GF-D8 (cell line): ENCODE results near the gene DGKD.

Experiments used
- DNase-seq: peaks from one replicate; lab custom pipeline; 2025; lab: John Stamatoyannopoulos, UW

The DGKD gene

DNA sequence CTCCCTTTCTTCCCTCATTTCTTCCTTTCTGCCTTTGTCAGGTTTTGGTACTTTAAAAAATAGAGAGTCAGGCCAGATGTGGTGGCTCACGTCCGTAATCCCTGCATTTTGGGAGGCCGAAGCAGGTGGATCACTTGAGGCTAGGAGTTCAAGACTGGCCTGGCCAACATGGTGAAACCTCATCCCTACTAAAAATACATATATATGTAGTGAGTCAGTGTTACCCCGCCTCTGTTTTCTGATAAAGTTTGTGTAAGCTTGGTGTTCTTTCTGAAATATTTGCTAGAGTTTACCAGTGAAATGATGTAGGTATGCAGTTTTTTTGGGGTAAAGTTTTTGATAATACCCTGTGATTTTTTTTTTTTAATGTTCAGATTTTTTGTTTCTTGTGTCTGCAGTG, 58.8 kb downstream of the DGKD start:
- DNase-seq: no peak

DNA sequence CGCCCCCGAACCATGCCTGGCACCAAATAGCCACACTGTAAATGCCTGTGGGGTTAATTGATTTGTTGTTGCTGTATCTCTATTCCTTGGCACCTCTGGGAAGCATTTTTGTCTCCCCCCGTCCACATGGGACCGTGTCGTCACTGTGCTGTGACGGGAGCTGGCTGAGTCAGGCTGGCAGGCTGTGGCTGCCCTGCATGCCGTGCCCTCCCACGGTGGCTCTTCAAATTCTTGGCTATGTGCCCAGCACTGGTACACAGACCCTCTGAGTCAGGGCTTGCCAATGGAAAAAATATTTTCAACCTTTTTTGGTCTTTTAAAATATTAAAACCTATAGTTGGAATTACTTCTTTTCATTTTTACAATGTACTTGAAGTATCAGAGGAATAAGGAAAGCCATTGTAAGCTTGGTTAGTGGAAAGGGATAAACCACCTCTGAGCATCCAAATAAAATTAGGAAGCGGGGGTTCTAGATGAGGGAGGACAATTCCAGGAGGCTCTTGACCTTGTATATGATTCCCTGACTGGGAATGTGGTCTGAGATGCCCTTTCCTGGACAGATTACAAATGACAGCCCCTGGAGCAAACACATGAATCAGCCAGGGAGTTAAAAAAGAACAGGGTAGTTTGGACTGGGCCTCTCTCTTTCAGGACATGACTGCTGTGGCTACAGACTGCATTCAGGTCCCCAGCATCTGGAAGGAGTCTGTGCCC, 59.4 kb downstream of the DGKD start:
- DNase-seq: no peak

DNA sequence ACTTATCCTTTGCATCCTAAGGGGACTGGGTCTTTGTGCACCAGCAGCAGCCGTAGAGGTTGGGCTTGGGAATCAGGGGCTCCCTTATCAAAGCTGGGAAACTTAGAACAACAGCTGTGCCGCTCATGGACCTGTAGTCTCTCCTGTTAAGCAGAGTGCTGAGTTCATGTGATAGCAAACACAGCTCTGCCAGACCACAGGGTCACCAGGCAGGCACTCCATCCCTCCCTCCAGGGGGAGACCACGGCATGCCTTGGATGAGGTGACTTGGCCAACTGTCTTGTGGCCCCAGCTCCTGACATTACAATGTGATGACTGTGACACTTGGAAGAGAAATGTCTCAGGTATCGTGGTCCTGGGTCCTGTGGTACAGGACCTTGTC, 60.0 kb downstream of the DGKD start:
- DNase-seq: no peak

DNA sequence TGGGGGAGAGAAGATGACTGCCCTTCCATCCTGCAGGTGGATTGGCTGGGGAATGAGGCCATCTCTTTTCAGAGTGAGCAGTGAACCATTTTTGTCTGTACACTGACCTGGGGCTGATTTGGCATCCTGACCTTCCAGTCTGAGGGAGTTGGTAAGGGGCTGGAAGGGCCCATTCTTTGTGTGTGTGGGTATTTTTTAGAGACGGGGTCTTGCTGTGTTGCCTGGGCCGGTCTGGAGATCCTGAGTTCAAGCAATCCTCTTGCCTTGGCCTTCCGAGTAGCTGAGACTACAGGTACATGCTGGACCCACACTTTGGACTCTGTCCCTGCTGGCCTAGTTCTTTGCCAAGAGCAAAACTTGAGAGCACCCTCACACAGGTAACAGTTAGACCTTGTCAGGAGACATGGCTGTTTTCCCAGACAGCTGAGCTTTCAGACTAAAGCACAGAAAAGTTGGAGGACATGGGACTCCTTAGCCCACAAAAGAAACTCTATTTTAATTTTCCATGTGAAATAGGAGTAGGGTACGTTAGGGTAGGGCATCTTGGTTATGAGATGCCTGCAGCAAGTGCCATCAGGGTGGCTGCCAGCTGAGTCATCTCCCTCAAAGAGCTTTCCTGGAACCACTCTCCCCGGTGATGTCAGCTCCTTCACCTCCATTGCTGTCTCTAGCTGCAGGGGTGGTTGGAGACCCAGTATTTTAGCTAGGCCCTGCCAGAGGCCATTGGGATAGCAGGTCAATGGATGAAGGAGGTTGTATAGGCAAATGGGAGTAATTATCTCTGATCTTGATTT, 60.7 kb downstream of the DGKD start:
- no peak for DNase-seq

DNA sequence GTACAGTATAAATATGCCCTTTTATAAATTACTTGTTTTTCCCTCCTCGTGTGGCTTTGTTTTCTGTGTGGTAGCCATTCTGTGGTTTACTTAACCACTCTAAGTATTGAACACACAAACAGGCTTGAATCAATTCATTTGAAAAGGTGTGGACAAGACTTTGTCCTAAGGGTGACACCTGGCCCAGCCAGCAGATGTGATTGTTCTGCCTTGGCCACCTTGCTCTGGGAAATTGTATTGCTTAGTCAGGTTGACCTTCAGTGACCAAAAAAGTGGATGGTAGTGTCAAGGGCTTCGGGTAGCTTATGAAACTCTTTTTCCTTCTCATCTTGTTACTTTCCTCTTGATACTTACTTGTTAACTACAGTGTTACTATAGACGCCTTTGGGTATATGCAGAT, 61.9 kb downstream of the DGKD start:
- no peak for DNase-seq

DNA sequence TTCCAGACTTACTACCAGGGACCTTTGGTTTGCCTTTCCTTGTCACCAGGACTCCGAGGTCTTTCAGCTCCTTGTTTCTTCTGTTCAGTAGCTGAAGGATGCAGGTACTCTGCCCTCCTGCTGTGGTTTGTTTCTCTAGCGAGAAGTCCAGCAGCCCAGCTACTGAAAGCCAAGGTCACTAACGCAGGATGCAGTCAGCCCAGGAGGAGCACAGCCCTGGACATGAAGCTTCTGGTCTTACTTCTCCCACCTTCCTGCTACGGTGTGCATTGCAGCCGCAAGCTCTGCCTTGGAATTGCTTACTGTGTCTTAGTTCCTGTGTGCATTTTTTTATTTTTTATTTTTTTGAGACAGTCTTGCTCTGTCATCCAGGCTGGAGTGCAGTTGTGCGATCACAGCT, 62.4 kb downstream of the DGKD start:
- no peak for DNase-seq

DNA sequence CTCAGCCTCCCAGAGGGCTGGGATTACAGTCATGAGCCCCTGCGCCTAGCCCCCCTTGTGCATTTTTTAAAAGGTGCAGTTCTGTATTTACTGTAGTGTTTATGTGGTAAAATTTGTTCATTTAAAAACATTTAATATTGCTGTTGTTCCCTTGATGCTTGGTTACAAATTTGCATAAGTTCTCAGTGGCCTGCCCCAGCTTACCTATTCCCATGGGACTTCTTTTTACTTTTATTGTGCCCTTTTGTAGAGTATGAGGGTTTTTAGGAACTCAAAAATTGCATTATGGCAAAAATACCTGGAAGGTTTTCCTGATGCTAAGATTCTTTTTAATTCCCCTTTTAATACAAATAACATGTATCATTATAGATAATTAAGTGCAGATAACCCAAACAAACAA, 63.0 kb downstream of the DGKD start:
- no peak for DNase-seq

DNA sequence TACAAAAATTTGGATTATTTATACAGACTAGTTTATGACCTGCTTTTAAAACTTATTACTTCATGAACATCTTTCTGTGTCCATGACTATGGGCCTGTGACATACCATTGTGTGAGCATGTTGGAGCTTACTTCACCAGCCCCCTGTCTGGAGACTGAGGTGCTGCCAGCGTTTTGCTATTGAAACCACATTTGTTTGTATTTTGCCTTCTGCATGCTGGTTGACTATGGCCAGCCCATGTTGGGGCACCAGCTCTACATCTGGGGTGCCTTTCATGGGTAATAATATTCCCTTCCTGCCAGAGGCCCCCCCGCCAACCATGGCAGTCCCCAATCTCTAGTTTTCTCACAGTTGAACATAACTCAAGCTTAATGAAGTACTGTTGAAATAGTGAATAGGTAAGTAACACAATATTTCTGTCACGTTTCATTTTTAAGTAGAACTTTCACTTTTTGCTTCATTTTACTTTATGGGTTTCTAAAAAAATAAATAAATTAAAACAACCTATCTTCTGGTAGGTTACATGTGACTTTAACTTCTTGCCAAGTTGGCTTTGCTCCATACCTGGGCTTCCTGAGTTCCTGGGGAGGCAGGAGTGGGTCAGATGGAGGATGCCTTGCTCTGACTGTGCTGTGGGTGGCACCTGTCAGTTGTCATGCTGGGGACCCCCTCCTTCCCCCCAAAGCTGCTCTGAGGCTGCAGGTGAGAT, 63.9 kb downstream of the DGKD start:
- no peak for DNase-seq

DNA sequence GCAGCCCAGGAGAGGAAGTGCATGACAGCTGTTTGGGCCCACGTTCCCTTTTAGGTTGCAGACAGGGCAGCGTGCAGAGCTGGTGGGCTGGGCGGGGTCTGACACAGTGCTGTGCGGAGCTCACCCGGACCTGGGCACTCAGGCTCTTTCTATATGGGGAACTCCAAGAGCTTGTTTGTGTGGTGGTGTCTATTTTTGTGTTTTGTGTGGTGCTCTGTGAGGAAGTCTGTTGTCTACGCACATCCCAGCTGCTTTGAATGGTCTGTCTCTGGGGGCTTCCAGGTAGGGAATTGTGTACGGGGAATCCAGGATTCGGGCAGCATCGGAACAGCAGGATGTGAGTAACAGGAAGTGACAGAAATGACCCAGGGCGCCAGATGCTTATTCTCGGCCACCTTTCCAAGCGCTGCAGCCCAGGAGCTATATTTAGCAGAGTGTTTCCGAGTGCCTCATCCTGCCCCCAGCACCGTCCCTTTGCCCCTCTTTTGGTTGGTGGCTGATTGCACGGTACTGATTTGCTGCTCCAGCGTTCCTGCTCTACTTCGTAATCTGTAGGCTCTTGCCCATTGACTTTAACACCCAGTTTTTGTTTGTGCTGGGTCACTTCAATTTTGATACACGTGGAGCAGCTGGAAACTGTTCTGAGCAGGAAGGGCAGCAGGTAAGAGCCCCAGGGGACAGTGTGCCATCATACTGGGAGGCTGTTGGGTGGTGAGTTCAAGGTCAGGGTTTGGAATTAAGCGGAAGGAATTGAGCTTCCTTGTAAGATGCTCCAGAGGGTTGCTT, 64.7 kb downstream of the DGKD start:
- no peak for DNase-seq

DNA sequence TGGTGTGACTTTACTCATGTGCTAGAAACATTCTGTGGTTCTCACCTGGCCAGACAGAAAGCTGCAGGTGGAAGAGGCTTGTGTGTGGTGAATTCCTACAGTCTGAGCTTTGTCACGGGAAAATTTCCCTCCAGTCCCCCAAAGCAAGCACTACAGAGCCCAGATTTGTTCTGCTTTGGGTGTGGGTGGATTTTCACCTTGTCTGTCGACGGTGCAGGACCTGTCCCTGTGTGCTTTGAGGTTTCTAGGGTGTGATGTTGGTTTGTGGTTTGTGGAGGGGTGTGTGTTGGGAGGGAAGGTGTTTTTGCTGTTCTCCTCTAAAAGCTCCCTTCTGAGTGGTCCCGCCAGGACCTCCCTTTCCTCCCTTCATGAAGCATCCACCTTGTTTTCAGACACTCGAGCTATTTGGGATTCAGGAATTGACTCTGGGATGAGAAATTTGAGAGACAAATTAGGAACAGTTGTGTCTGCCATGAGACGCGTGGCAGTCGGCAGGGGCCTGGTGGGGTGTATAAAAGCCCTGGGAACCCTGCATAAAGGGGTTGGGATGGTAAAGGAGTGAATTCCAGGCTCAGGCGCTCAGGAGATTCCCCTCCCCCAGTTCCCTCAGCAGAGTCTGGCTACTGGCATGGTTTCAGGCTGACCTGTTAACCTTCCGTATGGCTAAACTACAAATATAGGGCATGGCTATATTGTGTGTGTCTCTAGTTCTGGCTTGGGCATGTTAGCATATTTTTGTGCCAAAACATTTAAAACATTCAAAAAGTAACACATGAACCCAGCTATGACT, 65.5 kb downstream of the DGKD start:
- no peak for DNase-seq

DNA sequence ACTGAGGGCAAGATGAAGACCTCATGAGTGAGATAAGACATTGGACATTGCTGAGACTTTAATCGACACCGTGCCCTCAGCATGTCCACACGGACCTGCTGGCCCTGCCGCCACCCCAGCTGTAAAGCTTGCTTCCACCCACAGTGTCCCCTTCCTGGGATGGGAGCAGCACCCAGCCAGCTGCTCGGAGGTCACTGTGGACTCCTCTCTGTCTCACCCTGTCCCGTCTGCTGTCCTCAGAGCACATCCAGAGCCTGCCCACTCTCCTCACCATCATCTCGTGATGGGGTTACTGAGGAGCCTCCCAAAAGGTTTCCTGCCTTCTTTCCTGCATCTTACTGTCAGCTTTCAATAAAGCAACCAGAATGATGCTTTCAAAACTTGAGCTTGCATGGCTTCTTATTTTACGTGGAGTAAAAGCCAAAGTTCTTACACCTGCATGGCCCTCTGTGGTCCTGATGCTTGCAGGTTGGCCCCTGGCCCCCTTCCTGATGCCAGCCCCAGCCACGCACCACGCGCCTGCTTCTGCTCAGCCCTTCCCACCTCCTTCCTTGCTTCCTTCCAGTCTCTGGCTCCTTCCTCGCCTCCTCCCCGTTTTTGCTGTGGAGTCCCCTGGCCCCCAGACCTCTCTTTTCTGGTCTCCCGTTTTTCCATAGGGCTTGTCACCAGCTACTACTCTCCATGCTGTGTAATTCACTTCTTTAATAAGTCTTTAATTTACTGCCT, 67.0 kb downstream of the DGKD start:
- DNase-seq: no peak

DNA sequence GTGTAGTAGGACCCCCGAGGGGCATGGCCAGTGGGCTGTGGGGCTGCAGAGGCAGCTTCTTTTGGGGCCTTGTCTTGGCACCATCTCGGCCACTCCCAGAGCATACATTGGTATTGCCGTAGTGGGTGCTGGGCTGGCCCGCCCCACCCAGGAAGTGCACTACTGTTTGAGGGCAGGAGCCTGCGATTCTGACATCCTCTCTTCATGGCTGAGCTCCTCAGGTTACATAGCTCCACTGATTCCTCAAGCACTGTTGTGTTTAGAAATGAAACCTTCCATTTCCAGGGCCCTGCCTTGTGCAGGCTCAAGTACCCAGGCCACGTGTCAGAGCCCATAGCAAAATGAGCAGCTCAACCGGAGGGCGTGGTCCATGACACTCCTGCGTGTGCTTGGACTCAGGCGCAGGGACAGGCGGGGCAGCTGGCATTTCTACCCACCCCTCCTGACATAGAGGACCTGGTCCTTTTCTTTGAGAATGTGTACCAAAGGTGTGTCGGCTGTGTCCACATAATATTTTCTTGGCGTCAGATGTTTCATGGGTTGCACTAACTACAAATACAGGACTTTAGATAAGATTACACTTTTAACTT, 67.9 kb downstream of the DGKD start:
- DNase-seq: no peak

DNA sequence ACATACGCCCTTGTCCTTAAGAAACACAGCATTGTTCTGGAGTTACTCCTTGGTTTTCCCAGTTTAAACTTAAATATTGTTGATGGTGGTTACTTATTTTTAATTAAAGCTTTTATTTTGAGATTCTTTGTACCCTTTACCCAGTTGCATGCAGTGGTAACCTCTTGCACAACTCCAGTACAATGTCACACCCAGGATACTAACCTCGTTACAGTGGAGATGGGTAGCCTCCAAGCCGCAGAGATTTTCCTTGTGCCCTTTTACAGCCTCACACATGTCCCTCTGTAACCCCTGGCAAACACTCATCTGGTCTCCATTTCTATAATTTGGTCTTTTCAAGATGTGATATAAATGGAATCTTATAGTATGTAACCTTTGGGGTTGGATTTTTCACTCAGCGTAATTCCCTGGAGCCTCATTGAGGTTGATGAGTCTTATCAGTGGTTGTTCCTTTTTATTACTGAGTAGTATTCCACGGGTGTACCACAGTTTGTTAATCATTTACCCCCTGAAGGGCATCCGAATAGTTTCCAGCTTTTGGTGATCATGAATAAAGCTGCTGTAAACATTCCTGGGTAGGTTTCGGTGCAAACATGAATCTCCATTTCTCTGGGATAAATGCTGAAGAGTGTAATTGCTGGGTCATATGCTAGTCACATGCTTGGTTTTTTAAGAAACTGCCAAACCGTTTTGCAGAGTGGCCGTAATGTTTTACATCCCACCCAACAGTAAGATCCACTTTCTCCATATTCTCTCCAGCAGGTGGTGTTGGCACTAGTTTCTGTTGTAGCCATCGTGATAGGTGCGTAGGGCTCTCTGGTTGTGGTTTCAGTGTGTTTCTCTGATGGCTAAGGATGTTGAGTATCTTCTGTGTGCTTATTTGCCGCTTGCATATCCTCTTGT, 68.6 kb downstream of the DGKD start:
- DNase-seq: no peak

DNA sequence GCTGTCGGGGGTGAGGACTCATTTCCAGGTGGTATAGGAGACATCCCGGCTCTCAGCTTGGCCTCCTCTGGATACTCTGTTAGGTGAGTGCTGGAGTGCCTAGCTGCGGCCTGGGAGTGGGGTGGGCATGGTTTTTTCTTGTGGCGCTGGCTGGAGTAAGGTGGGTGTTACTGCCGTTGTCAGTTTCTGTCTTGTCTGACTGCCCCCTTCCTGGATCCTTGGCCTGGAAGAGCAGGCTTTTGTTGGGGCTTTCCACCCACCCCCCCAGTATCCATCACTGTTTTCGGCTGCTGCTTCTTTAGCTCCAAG, 69.2 kb downstream of the DGKD start:
- DNase-seq: no peak

DNA sequence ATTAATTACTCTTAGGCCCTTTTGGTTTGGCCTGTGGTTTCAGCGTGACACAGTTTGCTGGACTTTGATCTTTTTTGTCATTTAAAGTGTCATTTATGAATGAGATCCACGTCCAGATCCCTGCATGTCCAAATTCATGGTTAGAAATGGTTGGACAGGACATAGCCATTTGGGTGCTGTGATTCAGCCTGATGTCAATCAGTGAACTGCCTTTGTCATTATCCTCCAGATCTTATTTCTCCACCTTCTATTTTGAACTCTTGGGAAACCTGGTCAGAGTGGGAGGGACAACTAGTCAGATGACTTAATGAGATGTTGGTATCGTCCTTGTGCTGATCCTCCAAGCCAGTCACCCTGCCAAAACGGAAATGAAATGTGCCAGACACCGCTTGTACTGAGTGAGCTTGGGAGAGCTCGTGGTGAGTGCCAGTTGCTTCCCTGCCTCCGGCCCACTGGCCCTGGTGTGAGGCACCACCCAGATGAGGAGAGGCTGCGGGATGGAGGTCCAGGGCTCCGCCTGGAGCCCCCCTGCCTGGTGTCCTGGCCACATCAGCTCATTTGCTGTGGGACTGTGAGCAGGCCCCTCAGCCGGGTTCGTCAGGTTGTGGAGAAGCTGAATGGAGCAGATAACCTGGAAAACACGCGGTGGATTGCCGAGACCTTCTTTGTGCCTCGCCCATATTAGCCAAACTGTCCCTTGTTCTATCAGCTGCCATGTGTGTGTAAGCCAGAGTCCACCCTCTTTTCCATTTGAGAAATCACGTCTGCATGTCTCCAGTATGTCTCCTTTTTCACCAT, 70.1 kb downstream of the DGKD start:
- no peak for DNase-seq

DNA sequence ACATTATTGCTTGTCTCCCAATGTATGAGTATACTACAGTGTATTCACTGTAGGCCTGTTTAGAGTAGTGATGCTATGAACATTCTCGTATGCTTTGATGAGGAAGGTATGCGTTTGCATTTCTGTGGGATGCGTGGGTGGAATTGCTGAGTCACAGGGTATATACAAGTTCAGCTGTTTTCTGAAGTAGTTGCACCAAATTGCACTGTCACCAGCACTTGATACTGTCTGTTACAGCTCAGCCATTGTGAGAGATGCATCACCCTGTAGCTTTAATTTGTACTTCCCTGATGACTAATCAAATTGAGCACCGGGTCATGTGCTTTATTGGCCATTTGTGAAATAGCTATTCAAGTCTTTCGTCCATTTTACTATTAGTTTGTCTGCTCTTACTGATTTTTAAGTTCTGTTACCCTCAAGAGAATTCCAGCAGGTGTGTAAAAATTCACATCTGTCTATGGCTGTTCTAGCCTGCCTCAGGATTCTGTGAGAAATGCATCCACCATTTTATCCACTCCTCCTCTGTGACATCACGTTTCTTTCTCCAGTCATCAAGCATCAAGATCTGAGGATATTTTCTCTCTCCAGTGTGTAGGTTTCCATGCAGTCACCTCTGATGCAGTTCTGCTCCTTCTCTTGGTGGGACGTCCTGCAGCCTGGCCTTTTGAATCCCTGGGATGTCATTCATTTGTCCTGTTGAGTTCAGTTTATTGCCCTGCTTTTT, 72.5 kb downstream of the DGKD start:
- no peak for DNase-seq

DNA sequence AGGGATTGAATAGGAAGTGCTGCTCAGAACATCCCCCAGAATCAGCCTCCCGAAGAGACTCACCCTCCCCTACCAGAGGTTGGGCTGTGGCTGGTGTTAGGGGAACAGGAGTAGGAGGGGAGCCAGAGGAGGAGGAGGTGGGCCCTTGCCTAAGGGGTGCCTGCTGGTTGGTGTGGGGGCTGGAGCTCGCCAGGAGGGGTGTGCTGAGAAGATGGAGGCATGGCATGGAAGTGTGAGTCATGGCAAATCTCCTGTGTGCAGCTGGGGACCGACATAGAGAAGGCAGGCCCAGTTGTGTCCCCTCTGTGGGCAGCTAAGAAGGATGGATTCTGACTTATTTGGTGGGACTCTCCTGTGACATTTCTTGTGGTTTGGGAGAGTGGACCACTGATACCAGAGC, 73.7 kb downstream of the DGKD start:
- no peak for DNase-seq

DNA sequence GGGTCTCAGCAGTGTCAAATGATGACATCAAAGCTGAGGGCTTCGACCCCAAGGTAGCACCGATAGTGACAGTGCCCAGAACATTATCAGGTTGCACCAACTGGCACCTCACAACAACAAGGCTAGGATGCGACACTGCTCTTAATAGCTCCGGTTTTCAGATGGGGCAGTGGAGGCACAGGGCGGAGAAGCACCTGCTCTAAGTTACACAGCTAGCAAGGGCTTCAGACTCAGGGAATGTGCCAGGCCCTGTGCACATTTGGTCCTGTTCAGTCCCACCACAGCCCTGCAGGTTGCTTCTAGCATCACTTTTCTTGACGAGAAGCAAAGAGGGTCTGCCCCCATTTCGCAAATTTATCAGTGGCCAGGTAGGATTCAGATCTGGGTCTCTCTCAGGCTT, 74.1 kb downstream of the DGKD start:
- no peak for DNase-seq
